ENCODE data around the gene ENPEP.

DNA sequence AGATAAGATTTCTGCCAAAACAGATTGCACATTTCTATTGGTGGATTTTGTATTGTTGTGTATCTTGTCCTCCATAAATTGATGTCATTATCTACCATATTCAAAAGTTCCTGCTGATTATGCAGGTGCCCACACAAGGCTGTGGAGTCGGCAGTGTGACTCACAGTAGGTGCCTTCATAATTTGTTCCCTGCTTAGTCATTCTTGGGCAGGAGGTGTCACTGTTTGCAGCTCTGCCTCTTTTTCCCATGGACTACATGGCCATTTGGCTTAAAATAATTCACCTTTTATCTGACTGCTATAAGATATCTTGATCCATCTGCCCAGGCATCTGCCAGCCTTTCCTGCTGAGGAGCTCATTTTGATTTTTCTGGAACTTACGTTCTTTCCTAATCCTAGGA is 33.6 kb upstream of the ENPEP start:
- TF ChIP-seq, protein P1, sequence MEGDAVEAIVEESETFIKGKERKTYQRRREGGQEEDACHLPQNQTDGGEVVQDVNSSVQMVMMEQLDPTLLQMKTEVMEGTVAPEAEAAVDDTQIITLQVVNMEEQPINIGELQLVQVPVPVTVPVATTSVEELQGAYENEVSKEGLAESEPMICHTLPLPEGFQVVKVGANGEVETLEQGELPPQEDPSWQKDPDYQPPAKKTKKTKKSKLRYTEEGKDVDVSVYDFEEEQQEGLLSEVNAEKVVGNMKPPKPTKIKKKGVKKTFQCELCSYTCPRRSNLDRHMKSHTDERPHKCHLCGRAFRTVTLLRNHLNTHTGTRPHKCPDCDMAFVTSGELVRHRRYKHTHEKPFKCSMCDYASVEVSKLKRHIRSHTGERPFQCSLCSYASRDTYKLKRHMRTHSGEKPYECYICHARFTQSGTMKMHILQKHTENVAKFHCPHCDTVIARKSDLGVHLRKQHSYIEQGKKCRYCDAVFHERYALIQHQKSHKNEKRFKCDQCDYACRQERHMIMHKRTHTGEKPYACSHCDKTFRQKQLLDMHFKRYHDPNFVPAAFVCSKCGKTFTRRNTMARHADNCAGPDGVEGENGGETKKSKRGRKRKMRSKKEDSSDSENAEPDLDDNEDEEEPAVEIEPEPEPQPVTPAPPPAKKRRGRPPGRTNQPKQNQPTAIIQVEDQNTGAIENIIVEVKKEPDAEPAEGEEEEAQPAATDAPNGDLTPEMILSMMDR (conservative IDR thresholded peaks at IDR 0.05; ENCODE audit: low read length), result no peak
- no peak for TF ChIP-seq EZH2phosphoT487 (IDR thresholded peaks at IDR 0.05; ENCODE audit: borderline replicate concordance, low read depth, low read length)
